ENCODE measurements around the gene MAPK10. TPM values are rescaled to one million over a fixed set of nuclear protein-coding genes. Genes with fewer than 3 reads are reported as not detected.

Gene MAPK10
- total and polyA plus RNA-seq, 9 of the 15 experiments (the other 6 are each of a cell fraction or from before 2014, with no cell fraction given): 0.10 to 0.53 (median 0.18) TPM; not detected in 4

DNA sequence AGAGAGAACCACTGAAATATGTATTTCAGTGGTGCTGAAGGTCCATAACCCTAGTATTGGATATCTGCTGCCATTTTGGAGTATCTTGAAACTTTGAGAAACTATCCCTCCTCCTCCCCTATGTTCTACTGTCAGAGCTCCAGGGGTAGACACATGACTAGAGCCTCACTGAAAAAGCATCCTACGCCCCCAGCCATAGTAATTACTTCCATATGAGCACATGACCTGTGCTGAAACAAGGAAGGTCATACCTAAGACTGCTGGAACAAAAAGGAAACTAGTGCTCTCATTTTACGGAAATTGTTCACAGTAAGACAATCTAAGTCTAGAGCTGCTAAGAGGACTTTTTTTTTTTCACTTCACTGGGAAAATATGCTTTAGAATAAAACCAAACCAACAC is 42.0 kb upstream of the MAPK10 start:
- no peaks in the 10 kb centered on the region for H3K27me3 ChIP-seq (ENCODE audit: control insufficient read depth in 2 of 2, insufficient read depth in 2 of 2, low read length in 2 of 2)
- no peak overlapping the region for H2AFZ ChIP-seq (ENCODE audit: low read depth, low read length)
- no peak for ATAC-seq
- no peaks in the 10 kb centered on the region for H4K20me1 ChIP-seq (replicated peaks; ENCODE audit: control insufficient read depth, insufficient read depth, low read length)
- H3K4me1 ChIP-seq (replicated peaks in 1 of 2; ENCODE audit: control insufficient read depth in 2 of 2, insufficient read depth in 2 of 2, low read length in 2 of 2): no peaks in the 10 kb centered on the region
- no peak overlapping the region for H3K4me2 ChIP-seq (ENCODE audit: insufficient read depth, low read length)
- no TSS peak for BruUV-seq (replicated peaks)
- in situ Hi-C loops (cut with MboI): no loop called here
- no peak overlapping the region for H3K4me3 ChIP-seq
- H3K36me3 ChIP-seq (ENCODE audit: control insufficient read depth, insufficient read depth, low read length): no peaks in the 10 kb centered on the region
- no peaks in the 10 kb centered on the region for H3K9me1 ChIP-seq (ENCODE audit: control insufficient read depth, insufficient read depth, low read length)
- no peak for TF ChIP-seq NR2C2 (CRISPR knock-in tag; IDR thresholded peaks at IDR 0.05)
- TF ChIP-seq NR2C2 (tag; IDR thresholded peaks at IDR 0.05): no peak
- TF ChIP-seq ZNF79 (CRISPR knock-in tag; IDR thresholded peaks at IDR 0.05; ENCODE audit: low read depth): no peak
- no peak for TF ChIP-seq ILF3 (IDR thresholded peaks at IDR 0.05; ENCODE audit: borderline replicate concordance)
- no peak for TF ChIP-seq STAG1 (CRISPR knock-in tag; IDR thresholded peaks at IDR 0.05; ENCODE audit: borderline replicate concordance)
- no peak for TF ChIP-seq MTA2 (IDR thresholded peaks at IDR 0.05; ENCODE audit: low read depth)
- TF ChIP-seq, protein P1, sequence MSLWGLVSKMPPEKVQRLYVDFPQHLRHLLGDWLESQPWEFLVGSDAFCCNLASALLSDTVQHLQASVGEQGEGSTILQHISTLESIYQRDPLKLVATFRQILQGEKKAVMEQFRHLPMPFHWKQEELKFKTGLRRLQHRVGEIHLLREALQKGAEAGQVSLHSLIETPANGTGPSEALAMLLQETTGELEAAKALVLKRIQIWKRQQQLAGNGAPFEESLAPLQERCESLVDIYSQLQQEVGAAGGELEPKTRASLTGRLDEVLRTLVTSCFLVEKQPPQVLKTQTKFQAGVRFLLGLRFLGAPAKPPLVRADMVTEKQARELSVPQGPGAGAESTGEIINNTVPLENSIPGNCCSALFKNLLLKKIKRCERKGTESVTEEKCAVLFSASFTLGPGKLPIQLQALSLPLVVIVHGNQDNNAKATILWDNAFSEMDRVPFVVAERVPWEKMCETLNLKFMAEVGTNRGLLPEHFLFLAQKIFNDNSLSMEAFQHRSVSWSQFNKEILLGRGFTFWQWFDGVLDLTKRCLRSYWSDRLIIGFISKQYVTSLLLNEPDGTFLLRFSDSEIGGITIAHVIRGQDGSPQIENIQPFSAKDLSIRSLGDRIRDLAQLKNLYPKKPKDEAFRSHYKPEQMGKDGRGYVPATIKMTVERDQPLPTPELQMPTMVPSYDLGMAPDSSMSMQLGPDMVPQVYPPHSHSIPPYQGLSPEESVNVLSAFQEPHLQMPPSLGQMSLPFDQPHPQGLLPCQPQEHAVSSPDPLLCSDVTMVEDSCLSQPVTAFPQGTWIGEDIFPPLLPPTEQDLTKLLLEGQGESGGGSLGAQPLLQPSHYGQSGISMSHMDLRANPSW (CRISPR knock-in tag; IDR thresholded peaks at IDR 0.05): no peak
- TF ChIP-seq, protein P2, sequence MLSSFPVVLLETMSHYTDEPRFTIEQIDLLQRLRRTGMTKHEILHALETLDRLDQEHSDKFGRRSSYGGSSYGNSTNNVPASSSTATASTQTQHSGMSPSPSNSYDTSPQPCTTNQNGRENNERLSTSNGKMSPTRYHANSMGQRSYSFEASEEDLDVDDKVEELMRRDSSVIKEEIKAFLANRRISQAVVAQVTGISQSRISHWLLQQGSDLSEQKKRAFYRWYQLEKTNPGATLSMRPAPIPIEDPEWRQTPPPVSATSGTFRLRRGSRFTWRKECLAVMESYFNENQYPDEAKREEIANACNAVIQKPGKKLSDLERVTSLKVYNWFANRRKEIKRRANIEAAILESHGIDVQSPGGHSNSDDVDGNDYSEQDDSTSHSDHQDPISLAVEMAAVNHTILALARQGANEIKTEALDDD (IDR thresholded peaks at IDR 0.05): no peak
- no peak for TF ChIP-seq CBFA2T2 (conservative IDR thresholded peaks at IDR 0.05)
- TF ChIP-seq, protein P3, sequence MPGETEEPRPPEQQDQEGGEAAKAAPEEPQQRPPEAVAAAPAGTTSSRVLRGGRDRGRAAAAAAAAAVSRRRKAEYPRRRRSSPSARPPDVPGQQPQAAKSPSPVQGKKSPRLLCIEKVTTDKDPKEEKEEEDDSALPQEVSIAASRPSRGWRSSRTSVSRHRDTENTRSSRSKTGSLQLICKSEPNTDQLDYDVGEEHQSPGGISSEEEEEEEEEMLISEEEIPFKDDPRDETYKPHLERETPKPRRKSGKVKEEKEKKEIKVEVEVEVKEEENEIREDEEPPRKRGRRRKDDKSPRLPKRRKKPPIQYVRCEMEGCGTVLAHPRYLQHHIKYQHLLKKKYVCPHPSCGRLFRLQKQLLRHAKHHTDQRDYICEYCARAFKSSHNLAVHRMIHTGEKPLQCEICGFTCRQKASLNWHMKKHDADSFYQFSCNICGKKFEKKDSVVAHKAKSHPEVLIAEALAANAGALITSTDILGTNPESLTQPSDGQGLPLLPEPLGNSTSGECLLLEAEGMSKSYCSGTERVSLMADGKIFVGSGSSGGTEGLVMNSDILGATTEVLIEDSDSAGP (CRISPR knock-in tag; IDR thresholded peaks at IDR 0.05): no peak
- TF ChIP-seq ZNF263 (CRISPR knock-in tag; IDR thresholded peaks at IDR 0.05; ENCODE audit: borderline replicate concordance): no peak
- no peak for TF ChIP-seq SLC30A9 (CRISPR knock-in tag; IDR thresholded peaks at IDR 0.05)
- TF ChIP-seq, protein P4, sequence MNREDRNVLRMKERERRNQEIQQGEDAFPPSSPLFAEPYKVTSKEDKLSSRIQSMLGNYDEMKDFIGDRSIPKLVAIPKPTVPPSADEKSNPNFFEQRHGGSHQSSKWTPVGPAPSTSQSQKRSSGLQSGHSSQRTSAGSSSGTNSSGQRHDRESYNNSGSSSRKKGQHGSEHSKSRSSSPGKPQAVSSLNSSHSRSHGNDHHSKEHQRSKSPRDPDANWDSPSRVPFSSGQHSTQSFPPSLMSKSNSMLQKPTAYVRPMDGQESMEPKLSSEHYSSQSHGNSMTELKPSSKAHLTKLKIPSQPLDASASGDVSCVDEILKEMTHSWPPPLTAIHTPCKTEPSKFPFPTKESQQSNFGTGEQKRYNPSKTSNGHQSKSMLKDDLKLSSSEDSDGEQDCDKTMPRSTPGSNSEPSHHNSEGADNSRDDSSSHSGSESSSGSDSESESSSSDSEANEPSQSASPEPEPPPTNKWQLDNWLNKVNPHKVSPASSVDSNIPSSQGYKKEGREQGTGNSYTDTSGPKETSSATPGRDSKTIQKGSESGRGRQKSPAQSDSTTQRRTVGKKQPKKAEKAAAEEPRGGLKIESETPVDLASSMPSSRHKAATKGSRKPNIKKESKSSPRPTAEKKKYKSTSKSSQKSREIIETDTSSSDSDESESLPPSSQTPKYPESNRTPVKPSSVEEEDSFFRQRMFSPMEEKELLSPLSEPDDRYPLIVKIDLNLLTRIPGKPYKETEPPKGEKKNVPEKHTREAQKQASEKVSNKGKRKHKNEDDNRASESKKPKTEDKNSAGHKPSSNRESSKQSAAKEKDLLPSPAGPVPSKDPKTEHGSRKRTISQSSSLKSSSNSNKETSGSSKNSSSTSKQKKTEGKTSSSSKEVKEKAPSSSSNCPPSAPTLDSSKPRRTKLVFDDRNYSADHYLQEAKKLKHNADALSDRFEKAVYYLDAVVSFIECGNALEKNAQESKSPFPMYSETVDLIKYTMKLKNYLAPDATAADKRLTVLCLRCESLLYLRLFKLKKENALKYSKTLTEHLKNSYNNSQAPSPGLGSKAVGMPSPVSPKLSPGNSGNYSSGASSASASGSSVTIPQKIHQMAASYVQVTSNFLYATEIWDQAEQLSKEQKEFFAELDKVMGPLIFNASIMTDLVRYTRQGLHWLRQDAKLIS (CRISPR knock-in tag; IDR thresholded peaks at IDR 0.05): no peak
- H3K9ac ChIP-seq (ENCODE audit: insufficient read depth in 1 of 2, low read depth in 2 of 2, low read length in 2 of 2): no peak overlapping the region
- WGBS (ENCODE audit: insufficient coverage, low coverage, missing lambda C conversion rate): 0% methylated on average over 2 of the region's 2 CpGs
- no peak for DNase-seq (ENCODE audit: extremely low read depth in 1 of 4, low spot score in 3 of 4)
- no peaks in the 10 kb centered on the region for H3K79me2 ChIP-seq (ENCODE audit: control insufficient read depth, insufficient read depth, low read length)
- ChIA-PET POLR2A (no interaction called here), CTCF (ENCODE audit: low intra/inter-chr PET ratio) (no interaction called here)
- intact Hi-C loops (cut with micrococcal nuclease): no loop called here
- no peak overlapping the region for H3K27ac ChIP-seq (ENCODE audit: extremely low read depth, low read depth, low read length)
- no peaks in the 10 kb centered on the region for H3K9me3 ChIP-seq (replicated peaks; ENCODE audit: control insufficient read depth, insufficient read depth, low read depth, low read length)
- no peak for FAIRE-seq
